Stomach (tissue), 9 donors: ENCODE results near the gene KAZALD1. TPM values are rescaled to one million over a fixed set of nuclear protein-coding genes. Genes with fewer than 3 reads are reported as not detected.

ENCODE experiments used
- DNase-seq, 2 donors: peaks; one replicate each; pipeline versions ENCODE4 v3.0.0 to v3.0.0-alpha.2; 2013 to 2019
- H3K27ac ChIP-seq, 5 donors: fragments of 200-600 bp in 4 of 5; sonication (generic) in 4 of 5; one replicate each; pipeline ENCODE4 v1.5.1; 2013 to 2019; ENCODE audit warnings: mild to moderate bottlenecking in 1 of 5, moderate library complexity in 1 of 5
- H3K27me3 ChIP-seq, 3 donors: fragments of 200-600 bp; sonication (generic); one replicate each; pipeline ENCODE4 v1.5.1; 2017 to 2019; ENCODE audit warnings: mixed run types in 1 of 3
- H3K36me3 ChIP-seq, 4 donors: fragments of 200-600 bp; sonication (generic); 1 replicate in 3 of 4; 2 replicates in 1 of 4; pipeline ENCODE4 v1.5.1; 2016 to 2019
- H3K4me1 ChIP-seq, 4 donors: fragments of 200-600 bp; sonication (generic); one replicate each; pipeline ENCODE4 v1.5.1; 2016 to 2019
- H3K4me3 ChIP-seq, 4 donors: fragments of 200-600 bp; sonication (generic) in 3 of 4; one replicate each; pipeline ENCODE4 v1.5.1; 2016 to 2019; ENCODE audit warnings: mild to moderate bottlenecking in 1 of 4
- H3K9me3 ChIP-seq, 4 donors: fragments of 200-600 bp; sonication (generic); one replicate each; pipeline ENCODE4 v1.5.1; 2016 to 2019
- EP300 ChIP-seq: sonication (generic); formaldehyde crosslinking; IDR thresholded peaks from one replicate; pipeline ENCODE4 v1.6.1; 2017; ENCODE audit warnings: antibody characterized with exemption
- POLR2A ChIP-seq, 4 donors: fragments of 450-650 bp; IDR thresholded peaks; one replicate each; pipeline ENCODE4 v1.6.1; 2016; ENCODE audit warnings: antibody characterized with exemption in 4 of 4, control low read depth in 2 of 4, mild to moderate bottlenecking in 1 of 4, moderate library complexity in 1 of 4
- POLR2AphosphoS5 ChIP-seq, 3 donors: sonication (generic); formaldehyde crosslinking; IDR thresholded peaks; one replicate each; pipeline ENCODE4 v1.6.1; 2016; ENCODE audit warnings: antibody characterized with exemption in 3 of 3
- WGBS, 5 donors: extraction: QIAGEN DNeasy Blood & Tissue Kit in 3 of 5; methylation state at CpG; one replicate each; pipeline versions ENCODE4 v1.1.5 to v1.1.7; 2013 to 2018; 5-methylcytosine and 5-hydroxymethylcytosine counted together
- intact Hi-C: fragments of 100-400 bp; cut with DNase I; formaldehyde crosslinking; loops from one replicate; pipeline ENCODE4 v1.15.1; 2023; ENCODE audit warnings: low total_unique reads
- polyA plus RNA-seq, 3 donors: library from polyadenylated mRNA; stranded (reverse); fragments of 200-250 nt; gene quantifications; one replicate each; pipeline ENCODE4 v1.2.3, GENCODE V29; 2013
- total RNA-seq, 5 donors: library from RNA; depleted of rRNA; stranded (reverse); fragments of >200 nt; gene quantifications; one replicate each; pipeline versions ENCODE4 v1.1.0 to v1.2.3, GENCODE V29; 2014 to 2016
- TF ChIP-seq, protein P1 (sequence below), 7 experiments: fragments of 450-650 bp in 4 of 7; fragments of 200-600 bp in 3 of 7; sonication (generic) in 3 of 7; IDR thresholded peaks; one replicate each; pipeline ENCODE4 v1.5.1; 2016 to 2019; ENCODE audit warnings: antibody characterized with exemption in 7 of 7, control low read depth in 2 of 7, mild to moderate bottlenecking in 1 of 7
- donor health status: healthy with polysubstance abuse.
- donor health status: Bipolar disorder and iron deficiency.
- donor health status: healthy.

Gene KAZALD1
- total and polyA plus RNA-seq, 8 donors: 2.2 to 35.5 (median 12.0) TPM; not detected in 1

DNA sequence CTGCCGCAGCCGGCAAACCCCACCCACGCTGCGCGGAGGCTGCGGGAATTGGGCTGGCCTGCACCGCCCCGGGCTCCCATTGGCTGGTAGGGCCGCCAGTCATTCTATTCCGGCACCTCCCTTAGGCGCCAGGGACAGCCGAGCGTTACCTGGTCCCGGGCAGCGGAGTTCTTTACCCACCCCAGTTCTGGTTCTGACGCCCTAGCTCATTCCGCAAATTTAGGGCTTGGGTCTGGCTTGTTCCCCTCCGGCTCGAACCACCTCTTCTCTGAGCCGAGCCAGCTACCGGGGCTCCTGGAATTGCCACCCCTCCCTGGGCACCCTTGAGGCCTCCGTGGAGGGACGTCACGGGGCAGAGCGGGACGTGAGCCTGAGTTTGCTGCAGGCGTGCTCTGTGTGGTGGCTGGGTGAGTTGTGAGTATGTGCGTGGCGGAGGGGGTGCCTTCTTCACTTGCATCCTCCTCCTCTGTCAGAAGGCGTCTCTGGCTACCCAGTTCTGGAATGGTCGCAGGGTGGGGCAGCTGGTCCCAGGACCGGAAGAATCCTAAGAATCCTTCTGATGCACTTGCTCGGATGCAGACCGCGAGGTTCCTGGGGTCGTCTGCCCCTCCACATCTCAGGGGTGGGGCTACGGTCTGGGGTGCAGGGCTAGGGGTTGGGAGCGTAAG, 30.5 kb upstream of the KAZALD1 start, which contains the start of the genes PDZD7 and SFXN3:
Gene PDZD7 (minus strand): TSS at position 2 of the 668 bp plus-strand sequence. CDS start 910 bp downstream, outside the sequence.
Gene SFXN3 (plus strand): TSS at position 107 of the 668 bp plus-strand sequence. CDS start 3,461 bp downstream, outside the sequence.
- H3K36me3 ChIP-seq: peaks cover 13 to 19% (median 17%) of the 10 kb centered on the region in 4 donors
- 0 to 1% (median 0%) methylated on average over 30 to 38 of the region's 38 CpGs for WGBS, 5 donors

DNA sequence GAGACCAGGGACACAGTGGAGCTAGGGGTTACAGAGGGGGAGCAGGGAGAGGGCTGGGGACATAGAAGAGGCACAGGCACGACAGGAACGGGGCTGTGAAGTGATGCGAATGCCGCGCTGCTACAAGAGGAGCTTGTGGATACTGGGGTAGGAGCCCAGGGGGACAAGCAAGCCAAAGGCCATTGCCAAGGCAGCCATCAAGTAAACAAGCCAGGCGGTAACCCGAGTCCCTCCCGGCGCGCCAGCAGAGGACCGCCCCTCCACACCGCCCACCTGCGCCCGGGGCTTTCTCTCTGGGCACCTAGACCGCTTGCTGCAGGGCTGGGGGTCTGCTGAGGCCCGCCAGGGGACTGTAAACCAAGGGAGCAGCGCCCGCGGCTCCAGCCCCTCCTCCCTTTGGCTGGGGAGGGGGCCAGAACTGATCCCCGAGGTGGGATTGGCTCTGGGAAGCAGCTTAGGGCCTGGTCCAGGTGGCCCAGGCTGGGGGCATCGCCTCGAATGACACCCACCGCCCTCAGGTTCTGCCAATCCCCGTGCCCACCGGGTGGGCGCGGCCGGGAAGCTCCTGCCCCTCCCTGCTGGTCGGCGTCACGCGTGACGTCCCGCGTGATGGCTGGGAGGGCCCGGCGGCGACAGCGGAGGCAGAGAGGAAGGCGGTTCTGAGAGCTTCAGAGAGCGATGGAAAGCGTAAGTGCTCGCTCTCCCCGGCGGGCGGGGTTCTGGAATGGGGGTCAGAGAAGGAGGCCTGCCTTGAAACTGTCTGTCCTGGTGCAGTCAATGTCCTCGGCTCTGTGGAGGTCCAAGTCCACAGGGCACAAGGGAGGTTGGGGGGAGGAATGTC, 29.8 kb upstream of the KAZALD1 start:
- 0 to 1% (median 0%) methylated on average over 27 to 47 of the region's 47 CpGs for WGBS, 5 donors
- intact Hi-C loops: no loop called here

More for the DNA sequence above, 30.5 kb upstream of the KAZALD1 start, which contains the start of the genes PDZD7 and SFXN3:
- DNase-seq: peak; percentile 98
- peaks cover 0 to 18% (median 2%) of the 10 kb centered on the region in 3 donors for H3K27me3 ChIP-seq
- peaks cover 19 to 40% (median 31%) of the 10 kb centered on the region in 4 donors for H3K4me1 ChIP-seq
- peak within 1 kb of the TSS; percentile 63 to 79 (median 66) for H3K4me3 ChIP-seq
- intact Hi-C loops: no loop called here
- TF ChIP-seq EP300 (no peak), POLR2A (IDR thresholded peaks at IDR 0.05) (peak in 1 of 4 donors; percentile 29), POLR2AphosphoS5 (IDR thresholded peaks at IDR 0.05) (peak; percentile 6 to 70 (median 59))
- TF ChIP-seq, protein P1, sequence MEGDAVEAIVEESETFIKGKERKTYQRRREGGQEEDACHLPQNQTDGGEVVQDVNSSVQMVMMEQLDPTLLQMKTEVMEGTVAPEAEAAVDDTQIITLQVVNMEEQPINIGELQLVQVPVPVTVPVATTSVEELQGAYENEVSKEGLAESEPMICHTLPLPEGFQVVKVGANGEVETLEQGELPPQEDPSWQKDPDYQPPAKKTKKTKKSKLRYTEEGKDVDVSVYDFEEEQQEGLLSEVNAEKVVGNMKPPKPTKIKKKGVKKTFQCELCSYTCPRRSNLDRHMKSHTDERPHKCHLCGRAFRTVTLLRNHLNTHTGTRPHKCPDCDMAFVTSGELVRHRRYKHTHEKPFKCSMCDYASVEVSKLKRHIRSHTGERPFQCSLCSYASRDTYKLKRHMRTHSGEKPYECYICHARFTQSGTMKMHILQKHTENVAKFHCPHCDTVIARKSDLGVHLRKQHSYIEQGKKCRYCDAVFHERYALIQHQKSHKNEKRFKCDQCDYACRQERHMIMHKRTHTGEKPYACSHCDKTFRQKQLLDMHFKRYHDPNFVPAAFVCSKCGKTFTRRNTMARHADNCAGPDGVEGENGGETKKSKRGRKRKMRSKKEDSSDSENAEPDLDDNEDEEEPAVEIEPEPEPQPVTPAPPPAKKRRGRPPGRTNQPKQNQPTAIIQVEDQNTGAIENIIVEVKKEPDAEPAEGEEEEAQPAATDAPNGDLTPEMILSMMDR (IDR thresholded peaks at IDR 0.05): no peak
- peak within 1 kb of the TSS; percentile 74 to 98 (median 93) for H3K27ac ChIP-seq
- H3K9me3 ChIP-seq: no peaks in the 10 kb centered on the region

DNA sequence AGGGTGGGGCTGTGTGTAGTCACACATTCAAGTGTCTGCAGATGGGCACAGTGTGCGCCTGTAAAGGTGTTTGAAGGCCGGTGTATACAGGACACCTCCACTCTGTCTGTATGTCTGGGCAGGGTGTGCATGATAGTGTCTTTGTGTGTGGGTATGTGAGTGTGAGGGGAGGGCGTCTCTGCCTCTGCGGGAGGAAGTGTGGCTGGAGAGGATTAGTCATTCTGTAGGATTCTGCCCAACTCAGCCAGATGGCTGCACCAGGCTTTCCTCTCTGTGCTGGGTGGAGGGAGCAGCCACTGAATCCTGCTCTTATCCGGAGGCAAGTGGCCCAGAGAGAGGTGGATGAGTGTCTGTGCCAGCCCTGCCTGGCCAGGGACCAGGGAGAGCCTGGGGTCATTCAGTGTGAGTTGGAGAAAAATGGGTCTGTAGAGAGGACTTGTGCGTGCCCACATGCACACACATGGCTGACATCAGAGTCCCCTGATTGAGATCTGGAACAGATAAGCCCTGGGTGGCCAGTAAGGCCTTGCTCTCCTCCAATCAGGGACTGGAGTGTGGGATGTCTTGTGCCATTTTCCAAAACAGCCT, 29.1 kb upstream of the KAZALD1 start:
- Histone ChIP-seq H3K4me3 (peak overlapping the region; percentile 63 to 79 (median 66)), H3K4me1 (peaks cover 19 to 40% (median 31%) of the 10 kb centered on the region in 4 donors), H3K27ac (peak overlapping the region; percentile 74 to 98 (median 93)), H3K27me3 (peaks cover 0 to 18% (median 2%) of the 10 kb centered on the region in 3 donors), H3K9me3 (no peaks in the 10 kb centered on the region), H3K36me3 (peaks cover 26 to 34% (median 31%) of the 10 kb centered on the region in 4 donors)
- 10 to 17% (median 16%) methylated on average over 6 of the region's 6 CpGs for WGBS, 5 donors
- TF ChIP-seq, protein P1 (IDR thresholded peaks at IDR 0.05): no peak
- TF ChIP-seq POLR2AphosphoS5 (IDR thresholded peaks at IDR 0.05): peak in 2 of 3 donors; percentile 47 to 67
- intact Hi-C loops: no loop called here
- DNase-seq: peak; percentile 51 to 87

More for the DNA sequence above, 29.8 kb upstream of the KAZALD1 start:
- peak in 1 of 3 donors; percentile 21 for TF ChIP-seq POLR2AphosphoS5 (IDR thresholded peaks at IDR 0.05)
- TF ChIP-seq POLR2A (IDR thresholded peaks at IDR 0.05): no peak
- TF ChIP-seq, protein P1 (IDR thresholded peaks at IDR 0.05): no peak
- no peak for TF ChIP-seq EP300
- Histone ChIP-seq H3K9me3 (no peaks in the 10 kb centered on the region), H3K4me1 (peaks cover 19 to 40% (median 31%) of the 10 kb centered on the region in 4 donors), H3K27ac (peak overlapping the region; percentile 74 to 98 (median 93)), H3K36me3 (peaks cover 19 to 27% (median 24%) of the 10 kb centered on the region in 4 donors), H3K4me3 (peak overlapping the region; percentile 63 to 79 (median 66)), H3K27me3 (peaks cover 0 to 18% (median 2%) of the 10 kb centered on the region in 3 donors)
- peak; percentile 79 to 94 for DNase-seq
